ENCODE results near the gene HEXIM1.
A peak's percentile ranks its signal among the peaks of the same experiment; 100 is the strongest.

Gene HEXIM1, protein sequence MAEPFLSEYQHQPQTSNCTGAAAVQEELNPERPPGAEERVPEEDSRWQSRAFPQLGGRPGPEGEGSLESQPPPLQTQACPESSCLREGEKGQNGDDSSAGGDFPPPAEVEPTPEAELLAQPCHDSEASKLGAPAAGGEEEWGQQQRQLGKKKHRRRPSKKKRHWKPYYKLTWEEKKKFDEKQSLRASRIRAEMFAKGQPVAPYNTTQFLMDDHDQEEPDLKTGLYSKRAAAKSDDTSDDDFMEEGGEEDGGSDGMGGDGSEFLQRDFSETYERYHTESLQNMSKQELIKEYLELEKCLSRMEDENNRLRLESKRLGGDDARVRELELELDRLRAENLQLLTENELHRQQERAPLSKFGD

DNA sequence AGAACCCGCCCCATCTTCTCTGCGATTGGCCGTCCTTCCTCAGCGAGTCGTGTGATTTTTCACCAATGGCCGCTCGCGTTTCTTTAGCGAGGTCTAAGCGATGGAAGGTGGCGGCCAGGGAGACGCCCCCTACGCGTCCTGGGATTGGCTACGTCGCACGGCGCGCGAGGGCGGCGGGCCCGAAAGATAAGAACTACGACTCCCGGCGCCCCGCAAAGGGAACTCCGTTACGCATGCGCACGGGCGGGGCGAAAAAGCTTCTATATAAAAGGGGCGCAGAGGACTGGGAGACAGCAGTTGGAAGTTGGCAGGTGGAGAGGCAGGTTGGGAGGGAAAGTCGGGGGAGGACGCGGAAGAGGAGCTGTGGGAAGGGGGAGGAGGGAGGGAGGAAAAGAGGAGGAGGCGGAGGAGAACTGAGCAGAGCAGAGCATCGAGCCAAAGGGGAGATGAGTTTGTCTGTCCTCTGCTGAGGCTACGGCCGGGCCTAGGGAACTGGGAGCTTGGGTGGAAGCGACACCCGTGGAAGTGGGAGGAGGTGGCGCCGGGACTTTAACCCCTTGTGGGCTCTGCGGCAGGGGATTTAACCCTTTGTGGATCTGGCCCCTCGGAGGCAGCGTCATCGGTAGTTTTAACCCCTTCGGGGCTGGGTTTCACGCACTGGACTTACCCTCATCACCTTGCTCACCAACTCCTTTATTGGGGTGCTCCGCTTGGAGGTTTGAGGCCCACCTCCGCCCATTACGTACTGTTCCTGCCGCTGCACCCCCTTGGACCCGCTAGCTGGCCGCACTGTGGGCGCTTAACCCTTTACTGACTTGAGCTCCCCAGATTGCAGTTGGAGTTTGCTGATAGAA is at the start of gene HEXIM1:
HEXIM1 (plus strand) TSS at position 293 of the 854 bp plus-strand sequence. CDS start 716 bp downstream, outside the sequence.
- peak; percentile 98 for DNase-seq

DNA sequence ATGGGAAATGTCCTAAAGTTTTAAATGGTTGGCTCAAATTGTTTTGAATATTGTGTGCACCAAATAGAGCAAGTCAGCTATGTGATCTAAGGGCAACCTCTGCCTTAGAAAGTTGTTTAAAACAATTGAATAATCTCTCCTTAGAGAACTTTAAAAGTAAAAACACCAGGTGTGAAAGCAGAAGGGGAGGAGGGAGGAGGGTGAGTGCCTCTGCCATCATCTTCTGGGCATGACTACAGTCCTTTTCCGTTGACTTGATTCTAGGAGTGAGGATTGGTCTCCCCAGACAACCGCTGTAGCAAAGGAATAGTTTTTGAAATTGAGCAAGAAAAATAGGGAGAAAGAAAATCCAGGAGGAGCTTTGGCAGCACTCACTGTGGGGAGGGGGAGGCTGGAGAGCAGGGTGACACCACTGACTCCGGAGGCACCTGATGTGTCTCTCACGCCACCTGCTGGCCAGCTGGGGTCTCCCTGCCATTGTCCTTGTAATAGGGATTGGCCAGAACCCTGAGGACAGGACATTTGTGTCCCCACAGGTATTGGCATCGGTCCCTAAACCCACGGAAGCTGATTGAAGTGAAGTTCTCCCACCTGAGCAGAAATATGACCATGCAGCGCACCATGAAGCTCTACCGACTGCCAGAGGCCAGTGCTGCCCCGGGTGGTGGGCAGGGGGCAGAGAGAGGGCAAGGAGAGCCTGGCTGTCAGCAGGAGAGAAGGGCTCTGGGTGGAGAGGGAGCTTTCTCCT is 49.2 kb upstream of the HEXIM1 start:
- DNase-seq: peak; percentile 78

DNA sequence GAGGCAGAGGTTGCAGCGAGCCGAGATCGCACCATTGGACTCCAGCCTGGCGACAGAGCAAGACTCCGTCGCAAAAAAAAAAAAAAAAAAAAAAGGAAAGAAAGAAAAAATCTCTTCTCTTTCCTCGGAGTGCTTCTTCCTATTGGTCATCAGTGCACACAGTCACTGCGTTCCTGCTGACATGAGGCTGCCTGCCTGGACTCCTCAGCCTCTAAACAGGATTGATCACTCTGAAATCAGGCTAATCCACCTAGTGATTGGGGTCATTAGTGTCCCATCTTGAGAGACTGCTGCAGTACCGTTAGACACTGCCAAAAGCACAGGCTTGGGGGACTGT is 46.8 kb upstream of the HEXIM1 start:
- no peak for DNase-seq

DNA sequence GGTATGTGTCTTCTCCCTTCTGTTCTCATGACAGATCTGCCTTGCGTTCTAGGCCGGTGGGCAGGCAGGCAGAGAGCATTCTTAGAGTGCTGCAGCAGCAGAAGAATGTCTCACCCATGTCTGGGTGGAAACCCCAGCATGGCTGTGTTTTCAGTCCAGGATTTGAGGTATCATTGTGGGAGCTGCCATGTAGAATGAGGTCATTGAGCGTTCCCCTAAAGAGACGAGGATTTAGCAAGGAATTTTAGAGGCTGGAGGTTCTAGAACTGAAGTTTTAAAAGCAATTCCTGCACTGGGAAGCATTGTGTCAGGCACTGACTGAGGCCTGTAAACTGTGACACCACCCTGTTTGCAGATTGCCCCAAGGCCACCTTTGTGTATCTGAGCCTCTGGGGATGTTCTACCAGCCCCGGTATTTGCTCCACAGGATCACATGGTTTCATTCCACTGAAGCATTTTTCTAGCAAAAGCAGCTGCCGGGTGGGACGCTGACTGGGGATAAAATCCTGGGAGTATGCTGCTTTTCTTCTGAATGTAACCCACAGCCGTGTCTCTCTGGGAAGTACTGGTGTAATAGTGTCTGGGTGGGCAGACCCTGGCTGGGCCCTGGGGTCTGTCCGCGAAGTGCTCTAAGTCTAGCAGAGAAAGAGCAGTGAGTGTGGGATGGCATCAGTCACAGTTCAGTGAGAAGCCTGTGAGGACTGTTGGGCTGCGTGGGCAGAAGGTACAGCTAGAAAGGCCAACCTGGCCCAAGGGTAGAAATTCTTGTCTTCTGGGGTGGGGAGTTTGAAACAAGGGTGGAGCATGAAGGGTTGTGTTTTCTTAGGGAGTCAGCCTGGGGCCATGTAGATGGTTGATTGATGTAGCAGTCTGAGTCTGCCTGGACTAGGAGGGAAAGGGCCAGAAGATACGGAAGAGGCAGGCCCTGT is 46.1 kb upstream of the HEXIM1 start:
- no peak for DNase-seq

DNA sequence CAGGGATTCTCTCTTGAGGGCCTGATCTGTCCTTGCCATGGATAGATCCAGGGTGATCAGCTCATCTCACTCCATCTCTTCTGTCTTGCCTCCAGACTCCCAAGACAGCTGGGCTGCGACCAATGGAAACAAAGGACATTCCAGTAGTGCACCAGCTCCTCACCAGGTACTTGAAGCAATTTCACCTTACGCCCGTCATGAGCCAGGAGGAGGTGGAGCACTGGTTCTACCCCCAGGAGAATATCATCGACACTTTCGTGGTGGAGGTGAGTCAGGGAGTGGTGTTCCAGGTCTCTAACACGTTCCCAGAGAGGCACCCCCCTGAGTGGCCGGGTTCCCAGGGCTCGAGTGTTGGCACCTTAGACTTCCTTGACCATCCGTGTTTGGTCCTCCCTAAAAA is 45.4 kb upstream of the HEXIM1 start:
- DNase-seq: no peak

DNA sequence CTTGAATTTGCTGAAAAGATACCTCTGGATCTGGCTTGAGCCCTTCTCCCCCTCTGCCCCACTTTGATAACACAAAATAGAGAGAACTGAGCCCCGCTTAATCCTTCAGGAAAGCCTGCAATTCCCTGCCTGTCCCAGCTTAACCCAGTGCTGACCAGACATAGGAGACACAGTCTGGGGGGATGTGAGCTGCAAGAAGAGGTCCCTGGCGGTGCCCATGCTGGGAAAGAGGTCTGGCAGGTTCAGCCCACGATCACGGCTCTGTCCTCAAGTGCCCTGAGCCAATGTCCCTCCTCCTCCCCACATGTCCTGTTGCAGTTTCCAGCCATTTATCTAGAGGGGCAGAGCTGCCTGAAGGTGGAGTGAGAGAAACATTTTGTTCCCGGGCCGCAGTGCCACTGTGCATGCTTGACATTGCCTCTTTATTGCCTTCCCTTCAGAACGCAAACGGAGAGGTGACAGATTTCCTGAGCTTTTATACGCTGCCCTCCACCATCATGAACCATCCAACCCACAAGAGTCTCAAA is 44.9 kb upstream of the HEXIM1 start:
- DNase-seq: no peak

DNA sequence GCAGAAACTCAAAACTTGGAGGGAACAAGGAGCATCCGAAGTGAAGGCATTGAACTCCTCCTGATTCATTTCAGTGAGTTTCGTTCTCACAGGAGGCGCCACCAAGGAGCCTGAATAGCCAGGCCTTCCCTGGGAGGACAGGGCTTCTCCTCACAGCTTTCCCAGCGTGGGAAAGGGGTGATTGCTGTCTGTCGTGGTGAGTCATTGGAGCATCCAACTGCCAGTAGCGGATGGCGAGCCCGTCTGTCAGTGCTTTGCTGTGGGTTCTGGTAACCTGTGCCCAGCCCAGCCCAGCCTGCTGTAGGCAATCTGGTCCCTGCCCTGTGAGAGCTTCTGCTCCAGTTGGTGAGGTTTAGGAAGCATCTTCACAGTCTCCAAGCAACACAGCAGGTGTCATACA is 44.2 kb upstream of the HEXIM1 start:
- DNase-seq: no peak

DNA sequence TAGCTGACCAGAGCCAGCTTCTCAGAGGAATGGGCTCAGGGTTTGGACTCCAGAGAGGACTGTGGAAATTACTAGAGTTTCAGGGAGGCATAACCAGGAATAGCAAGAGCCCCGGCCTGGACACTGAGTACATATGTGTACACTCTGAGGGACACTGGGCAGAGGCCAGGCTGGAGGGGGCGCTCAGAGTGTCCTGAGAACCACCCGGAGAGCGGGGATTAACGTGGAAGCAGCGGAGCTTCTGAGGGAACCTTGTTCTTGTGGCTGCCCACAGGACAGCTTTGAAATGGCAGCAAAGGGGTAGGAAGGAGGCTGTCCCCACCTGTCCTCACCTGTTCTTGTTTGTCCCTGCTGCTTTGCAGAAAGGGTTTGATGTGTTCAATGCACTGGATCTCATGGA is 43.8 kb upstream of the HEXIM1 start:
- no peak for DNase-seq

DNA sequence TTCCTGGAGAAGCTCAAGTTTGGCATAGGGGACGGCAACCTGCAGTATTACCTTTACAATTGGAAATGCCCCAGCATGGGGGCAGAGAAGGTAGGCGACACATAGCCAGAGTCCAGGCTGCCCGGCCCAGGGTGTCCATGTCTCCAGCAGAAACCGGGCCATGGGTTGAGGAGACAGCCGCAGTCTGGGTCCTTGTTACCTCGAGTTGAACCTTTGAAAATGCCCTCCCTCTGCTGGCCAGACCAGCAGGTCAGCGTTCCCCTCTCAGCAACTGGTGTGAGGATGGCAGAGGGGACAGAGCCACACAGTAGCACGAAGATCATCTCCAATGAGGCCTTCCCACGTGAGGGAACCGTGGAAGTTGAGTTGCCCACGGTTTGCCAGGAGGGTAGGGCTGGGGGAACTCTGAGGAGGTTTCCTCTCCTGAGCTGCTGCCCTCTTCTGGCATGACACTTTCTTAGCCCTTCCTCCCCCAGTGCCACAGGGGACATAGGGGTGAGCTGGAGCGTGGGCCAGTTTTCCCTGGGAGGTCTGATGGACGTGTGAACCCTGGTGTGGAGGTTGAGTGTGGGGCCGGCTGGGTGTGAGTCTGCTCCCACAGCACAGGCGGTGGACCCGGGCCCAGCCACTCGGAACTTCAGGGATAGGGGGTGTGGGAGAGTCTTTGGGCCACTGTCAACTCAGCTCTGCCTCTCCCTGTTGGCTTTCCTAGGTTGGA is 43.2 kb upstream of the HEXIM1 start:
- DNase-seq: no peak

DNA sequence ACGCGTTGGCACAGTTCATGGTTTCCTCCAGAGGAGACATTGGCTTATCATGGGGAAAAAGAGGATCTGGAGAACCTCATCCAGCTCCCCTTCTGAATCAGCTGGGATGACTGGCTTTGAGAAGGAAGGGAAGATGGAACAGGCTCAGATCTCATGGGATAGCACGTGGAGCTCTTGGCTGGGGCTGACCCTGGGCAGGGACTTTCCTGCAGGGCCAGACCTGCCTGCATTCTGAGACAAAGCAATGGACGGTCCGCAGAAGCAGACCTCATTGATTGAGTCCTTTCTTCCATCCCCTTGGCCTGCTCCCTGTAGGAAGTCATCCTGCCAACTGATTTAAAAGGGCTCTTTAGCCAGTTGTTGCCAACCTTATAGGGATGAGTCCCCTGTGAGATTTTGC is 42.2 kb upstream of the HEXIM1 start:
- DNase-seq: no peak

DNA sequence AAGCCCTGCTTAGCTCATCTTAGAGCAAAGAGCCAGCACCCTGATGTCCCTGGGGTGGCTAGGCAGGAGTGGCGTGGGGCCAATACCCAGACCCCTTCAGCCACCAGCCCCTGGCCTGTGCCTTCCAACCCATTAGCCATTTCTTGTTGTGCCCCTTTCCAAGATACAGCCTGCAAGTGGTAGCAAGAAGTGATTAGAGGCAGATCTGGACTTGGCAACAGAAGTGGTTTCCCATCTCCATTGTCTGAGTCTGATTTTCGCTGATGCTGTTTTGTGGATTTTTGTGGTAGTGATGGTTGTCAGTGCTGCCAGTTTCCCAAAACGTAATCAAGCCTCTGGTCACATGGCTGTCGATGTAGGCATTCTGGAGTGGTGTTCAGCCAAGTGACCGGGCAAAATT is 41.7 kb upstream of the HEXIM1 start:
- no peak for DNase-seq

DNA sequence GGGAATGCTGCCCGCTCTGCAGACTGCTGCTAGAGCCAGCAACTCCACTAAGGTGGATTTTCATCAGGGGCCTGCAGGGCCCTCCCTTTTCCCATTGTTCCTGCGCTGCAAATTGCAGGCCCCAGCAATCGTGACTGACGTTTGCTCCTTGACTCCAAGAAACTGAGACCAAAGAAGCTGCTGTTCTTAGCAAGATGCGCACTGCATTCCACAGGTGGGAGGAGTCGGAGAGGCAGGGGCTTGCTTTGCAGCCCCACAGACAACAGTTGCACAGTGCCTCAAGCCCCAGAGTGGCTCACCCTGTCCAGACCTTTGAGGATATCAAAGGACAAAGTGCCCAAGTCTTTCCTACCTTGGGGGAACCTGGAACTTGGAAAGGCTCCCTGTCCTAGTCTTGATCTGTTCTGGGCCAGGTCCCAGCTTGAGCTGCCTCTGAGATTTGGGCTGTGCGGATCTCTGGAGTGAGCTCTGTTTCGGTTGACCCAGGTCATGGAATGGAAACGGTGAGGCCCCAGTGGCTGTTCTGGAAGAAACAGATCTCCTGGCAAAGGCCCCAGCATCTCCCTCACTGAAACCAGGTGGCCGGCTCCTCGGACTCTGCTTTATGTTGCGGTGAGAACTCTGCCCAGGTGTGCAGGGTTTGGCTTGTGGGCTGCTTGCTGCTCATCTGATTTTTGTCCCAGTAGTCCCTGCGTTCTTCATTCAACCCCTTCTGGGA is 40.8 kb upstream of the HEXIM1 start:
- no peak for DNase-seq

DNA sequence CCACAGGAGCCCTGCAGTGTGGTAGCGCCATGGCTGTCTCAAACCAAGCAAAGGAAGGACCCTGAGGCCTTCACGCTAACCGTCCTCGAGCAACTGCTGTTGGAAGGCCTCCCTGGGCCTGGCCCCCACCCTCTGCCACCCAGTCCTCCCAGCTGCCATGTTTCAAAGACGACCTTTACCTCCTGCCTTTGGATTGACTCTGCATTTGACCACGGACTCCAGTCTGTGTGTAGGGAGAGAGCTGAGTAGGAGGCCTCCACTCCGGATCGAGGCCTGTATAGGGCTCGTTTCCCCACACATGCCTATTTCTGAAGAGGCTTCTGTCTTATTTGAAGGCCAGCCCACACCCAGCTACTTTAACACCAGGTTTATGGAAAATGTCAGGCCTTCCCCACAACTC is 40.2 kb upstream of the HEXIM1 start:
- no peak for DNase-seq

DNA sequence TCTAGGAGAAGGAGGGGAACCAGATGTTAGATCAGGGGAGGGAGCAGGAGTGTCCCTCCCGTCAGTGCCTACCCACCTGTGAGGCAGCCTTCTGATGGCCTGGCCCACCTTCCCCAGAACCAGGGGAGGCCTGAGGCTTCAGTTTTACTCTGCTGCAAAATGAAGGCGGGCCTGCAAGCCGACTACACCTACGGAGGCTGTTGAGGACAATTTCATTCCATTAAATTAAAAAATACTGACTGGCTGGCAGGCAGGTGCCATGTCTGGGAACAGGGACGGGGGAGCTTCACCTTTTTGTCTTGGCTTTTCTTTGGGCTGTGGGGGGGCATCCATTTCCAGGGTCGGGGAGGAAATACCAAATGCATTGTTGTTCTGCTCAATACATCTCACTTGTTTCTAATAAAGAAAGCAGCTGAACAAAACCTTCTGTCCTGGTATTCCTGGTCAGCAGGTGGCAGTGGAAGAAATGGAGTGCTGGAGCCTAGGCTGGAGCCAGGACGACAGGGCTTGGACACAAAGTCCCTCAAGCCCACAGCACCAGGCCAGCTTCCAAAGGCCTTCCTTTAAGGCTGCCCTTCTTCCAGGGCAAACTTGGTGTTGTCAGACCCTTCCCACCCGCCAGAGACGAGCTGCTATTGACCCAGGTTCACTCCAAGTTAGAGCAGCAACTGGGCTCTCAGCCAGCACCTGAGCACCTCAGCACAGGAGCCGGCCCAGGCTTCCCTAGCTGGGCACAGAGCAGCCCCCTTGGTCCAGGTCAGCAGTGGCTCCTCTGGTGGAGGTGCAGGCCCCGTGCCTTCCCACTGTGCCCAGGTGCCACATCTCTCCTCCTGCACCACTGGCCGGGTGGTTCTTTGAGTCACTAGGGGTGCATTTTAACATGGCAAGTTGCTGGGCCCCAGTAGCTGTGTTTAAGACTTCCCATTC is 39.4 kb upstream of the HEXIM1 start:
- DNase-seq: no peak

DNA sequence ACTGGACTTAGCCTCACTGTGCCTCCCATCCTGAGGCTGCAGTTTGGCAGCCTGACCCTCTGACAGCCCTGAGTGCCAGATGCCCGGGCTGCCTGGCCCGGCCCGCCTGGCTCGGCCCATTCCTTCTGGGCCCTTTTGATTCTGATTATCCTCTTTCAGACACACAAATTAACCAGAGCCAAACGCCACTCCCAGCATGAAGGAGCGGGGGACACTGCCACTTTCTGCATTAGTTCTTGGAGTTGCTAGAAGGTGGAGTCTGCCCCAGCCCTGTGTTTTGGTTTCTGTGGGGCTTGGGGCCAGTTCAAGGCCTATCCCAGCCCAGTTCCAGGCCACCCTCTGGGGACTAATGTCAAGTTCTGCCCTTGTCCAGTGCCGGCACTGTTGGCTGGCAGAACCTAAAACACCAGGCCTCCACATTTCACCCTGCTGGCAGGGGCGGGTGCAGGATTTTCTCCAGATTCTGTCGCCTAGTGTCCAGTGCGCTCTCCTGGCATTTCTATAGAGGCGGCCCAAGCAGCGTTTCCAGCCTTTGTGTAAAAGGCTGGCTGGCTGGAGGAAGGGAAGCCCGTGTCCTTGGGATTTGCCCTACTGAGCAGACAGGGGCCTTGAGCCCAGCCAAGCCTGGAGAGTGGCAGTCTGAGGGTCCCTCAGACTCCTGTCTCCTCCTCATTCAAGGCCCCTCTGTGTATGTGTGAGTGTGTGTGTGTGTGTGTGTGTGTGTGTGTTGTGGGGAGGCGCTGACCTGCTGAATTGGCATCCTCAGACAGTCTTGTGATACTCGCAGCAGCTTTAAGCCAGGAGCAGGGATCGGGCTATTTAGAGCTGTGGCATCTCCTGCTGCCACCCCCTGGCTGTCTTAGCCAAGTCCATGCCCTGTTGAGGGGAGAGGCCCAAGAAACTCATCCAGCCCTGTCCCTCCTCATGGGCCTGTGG is 37.3 kb upstream of the HEXIM1 start:
- no peak for DNase-seq

DNA sequence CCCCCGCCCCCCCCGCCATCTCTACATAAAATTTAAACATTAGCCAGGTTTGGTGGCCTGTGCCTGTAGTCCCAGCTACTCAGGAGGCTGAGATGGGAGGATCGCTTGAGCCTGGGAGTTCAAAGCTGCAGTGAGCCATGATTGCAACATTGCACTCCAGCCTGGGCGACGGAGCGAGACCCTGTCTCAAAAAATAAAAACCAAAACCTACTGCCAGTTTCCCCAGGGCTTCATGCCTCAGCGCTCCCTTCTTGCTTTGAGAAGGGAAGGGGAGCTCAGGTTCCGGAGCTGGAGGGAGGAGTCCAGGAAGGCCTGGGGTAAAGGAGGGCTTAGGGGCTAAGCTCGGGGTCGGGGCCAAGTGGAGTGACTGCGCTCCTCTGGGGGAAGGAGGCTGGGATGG is 36.4 kb upstream of the HEXIM1 start:
- DNase-seq: no peak

DNA sequence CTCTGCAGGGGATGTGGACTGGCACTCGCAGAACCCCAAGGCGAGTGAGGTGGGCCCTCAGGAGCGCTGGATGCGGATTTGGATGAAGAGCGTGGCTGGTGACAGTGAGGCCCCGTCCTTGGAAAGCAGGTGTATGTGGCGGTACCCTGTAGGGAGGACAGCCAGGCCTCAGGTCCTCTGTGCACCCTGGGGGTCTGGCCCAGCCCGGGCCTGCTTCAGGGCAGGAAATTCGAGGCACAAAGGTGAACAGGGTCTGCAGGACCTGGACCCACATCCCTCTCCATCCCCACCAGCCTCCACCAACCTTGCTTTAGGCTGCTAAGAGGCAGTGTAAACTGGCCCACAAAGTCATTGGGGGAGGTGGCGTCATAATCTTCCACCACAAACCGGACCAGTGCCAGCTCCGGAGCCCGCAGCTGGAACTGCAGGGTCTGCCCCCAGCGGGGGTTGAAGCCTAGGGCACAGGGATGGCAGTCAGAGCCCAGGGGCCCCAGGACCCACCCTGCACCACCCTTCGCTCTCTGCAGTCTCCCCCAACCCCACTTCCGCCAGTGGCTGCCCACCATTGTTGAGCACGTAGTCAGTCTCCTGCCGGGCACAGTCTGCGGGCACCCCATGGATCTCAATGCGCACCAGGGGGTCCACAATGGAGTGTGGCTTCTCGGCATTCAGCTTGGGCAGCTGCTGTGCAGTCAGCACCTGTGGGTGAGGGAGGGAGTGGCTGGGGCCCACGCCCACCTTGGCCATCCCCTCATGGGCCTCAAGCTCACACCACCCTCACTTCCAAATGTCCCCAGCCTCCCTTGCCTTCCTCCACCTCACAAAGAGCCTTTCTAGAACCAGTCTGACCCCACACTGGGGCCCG is 35.5 kb upstream of the HEXIM1 start:
- no peak for DNase-seq

DNA sequence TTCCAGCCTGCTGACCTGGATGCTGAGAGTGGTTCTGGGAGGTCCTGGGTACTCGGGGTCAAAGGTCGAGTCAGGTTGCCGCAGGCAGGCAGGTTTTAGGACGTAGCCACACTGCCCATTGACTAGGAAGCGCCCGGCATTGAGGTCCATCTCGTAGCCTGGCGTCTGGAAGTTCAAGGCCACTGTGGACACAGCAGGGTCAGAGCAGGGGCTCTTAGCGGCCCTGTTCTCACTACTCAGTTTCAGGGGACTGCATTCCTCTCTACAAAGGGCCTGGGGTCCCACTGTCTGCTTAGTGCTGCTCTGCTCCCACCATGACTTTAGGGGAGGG is 34.9 kb upstream of the HEXIM1 start:
- no peak for DNase-seq
